Measurements from ENCODE around the gene SUSD5. TPM values are rescaled to one million over a fixed set of nuclear protein-coding genes. Genes with fewer than 3 reads are reported as not detected.
"Not testable (repeated sequence)": the region's sequence is repeated elsewhere in the genome, so short reads cannot be mapped to it uniquely, and the experiment has no call there.

The SUSD5 gene
- total RNA-seq, 4 donors from 2014 or later: 0.42 to 2.3 (median 1.3) TPM

DNA sequence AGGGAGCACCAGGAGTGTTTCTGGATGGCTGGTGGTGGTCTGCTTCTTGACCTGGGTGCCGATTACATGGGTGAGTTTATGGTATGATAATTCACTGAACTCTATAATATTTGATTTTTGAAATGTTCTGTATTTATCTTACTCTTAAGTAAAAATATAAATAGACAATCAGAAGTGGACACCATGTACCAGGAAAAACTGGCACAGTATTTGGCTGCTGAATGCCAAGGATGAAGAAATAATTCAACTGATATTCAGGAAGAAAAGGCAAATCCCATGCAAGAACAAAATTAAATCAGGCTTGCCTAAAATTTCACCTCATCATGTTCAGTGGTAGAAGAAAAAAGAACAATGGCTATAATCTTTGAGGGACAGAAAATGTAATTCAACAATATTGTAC lies 53.2 kb downstream of the SUSD5 start:
- DNase-seq (ENCODE audit: extremely low spot score): no peak
- H3K27ac ChIP-seq (replicated peaks in 1 of 4): no peak overlapping the region
- TF ChIP-seq EP300 (IDR thresholded peaks at IDR 0.05): no peak
- H3K9me3 ChIP-seq: no peaks in the 10 kb centered on the region
- no peaks in the 10 kb centered on the region for H3K27me3 ChIP-seq
- no peaks in the 10 kb centered on the region for H3K36me3 ChIP-seq
- no peak overlapping the region for H3K4me3 ChIP-seq
- peaks cover 0 to 8% (median 5%) of the 10 kb centered on the region in 4 donors for H3K4me1 ChIP-seq
- intact Hi-C loops (cut with DNase I): no loop called here
- 81% methylated on average over 1 of the region's 1 CpG for WGBS

GRCh38 chr3:33162621-33163020 lies 56.0 kb downstream of the SUSD5 start:
- H3K36me3 ChIP-seq; H3K4me1 ChIP-seq; DNase-seq (ENCODE audit: extremely low spot score); H3K27ac ChIP-seq (replicated peaks in 1 of 4); H3K4me3 ChIP-seq; H3K27me3 ChIP-seq; H3K9me3 ChIP-seq; intact Hi-C loops (cut with DNase I): not testable (repeated sequence)
- 84% methylated on average over 5 of the region's 5 CpGs for WGBS

DNA sequence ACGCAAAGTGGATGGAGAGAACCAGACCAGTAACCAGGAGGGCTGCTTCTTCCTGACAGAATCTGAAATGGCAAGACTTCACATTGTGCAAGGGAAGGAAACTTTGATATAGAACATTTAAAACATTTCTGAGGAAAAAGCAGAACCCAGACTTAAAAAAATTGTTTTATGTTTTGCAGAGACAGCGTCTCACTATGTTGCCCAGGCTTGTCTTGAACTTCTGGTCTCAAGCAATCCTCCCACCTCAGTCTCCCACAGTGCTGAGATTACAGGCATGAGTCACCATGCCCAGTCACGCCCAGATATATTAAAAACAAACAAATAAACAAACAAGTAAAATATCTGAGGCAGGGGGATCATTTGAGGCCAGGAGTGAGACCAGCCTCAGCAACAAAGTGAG lies 58.6 kb downstream of the SUSD5 start:
- Histone ChIP-seq H3K4me1 (peaks cover 0 to 7% (median 3%) of the 10 kb centered on the region in 4 donors), H3K9me3 (no peaks in the 10 kb centered on the region), H3K27me3 (no peaks in the 10 kb centered on the region), H3K27ac (replicated peaks in 1 of 4) (no peak overlapping the region), H3K36me3 (no peaks in the 10 kb centered on the region), H3K4me3 (no peak overlapping the region)
- DNase-seq (ENCODE audit: extremely low spot score): no peak
- intact Hi-C loops (cut with DNase I): no loop called here
- no peak for TF ChIP-seq EP300 (IDR thresholded peaks at IDR 0.05)
- TF ChIP-seq CTCF (IDR thresholded peaks at IDR 0.05): no peak
- TF ChIP-seq POLR2AphosphoS5 (IDR thresholded peaks at IDR 0.05): no peak
- no peak for TF ChIP-seq POLR2A (IDR thresholded peaks at IDR 0.05; ENCODE audit: low read depth)
- WGBS: 80% methylated on average over 3 of the region's 3 CpGs

GRCh38 chr3:33159234-33159633 lies 59.4 kb downstream of the SUSD5 start:
- H3K4me3 ChIP-seq: no peak overlapping the region
- DNase-seq (ENCODE audit: extremely low spot score): no peak
- intact Hi-C loops (cut with DNase I): no loop called here
- no peaks in the 10 kb centered on the region for H3K9me3 ChIP-seq
- no peak overlapping the region for H3K27ac ChIP-seq (replicated peaks in 1 of 4)
- H3K36me3 ChIP-seq: no peaks in the 10 kb centered on the region
- WGBS: 90% methylated on average over 4 of the region's 4 CpGs
- no peak for TF ChIP-seq EP300 (IDR thresholded peaks at IDR 0.05)
- TF ChIP-seq POLR2AphosphoS5 (IDR thresholded peaks at IDR 0.05): no peak
- TF ChIP-seq CTCF (IDR thresholded peaks at IDR 0.05): no peak
- no peak for TF ChIP-seq POLR2A (IDR thresholded peaks at IDR 0.05; ENCODE audit: low read depth)
- H3K4me1 ChIP-seq: peaks cover 0 to 7% (median 3%) of the 10 kb centered on the region in 4 donors
- no peaks in the 10 kb centered on the region for H3K27me3 ChIP-seq

GRCh38 chr3:33155301-33155700 lies 63.3 kb downstream of the SUSD5 start:
- no peak overlapping the region for H3K27ac ChIP-seq (replicated peaks in 1 of 4)

More at GRCh38 chr3:33155301-33155700, 63.3 kb downstream of the SUSD5 start:
- Histone ChIP-seq H3K4me1 (peaks cover 0 to 7% (median 3%) of the 10 kb centered on the region in 4 donors), H3K36me3 (no peaks in the 10 kb centered on the region), H3K4me3 (no peak overlapping the region), H3K9me3 (no peaks in the 10 kb centered on the region), H3K27me3 (no peaks in the 10 kb centered on the region)
- DNase-seq (ENCODE audit: extremely low spot score): no peak
- 79% methylated on average over 3 of the region's 3 CpGs for WGBS
- TF ChIP-seq EP300 (IDR thresholded peaks at IDR 0.05) (no peak), CTCF (IDR thresholded peaks at IDR 0.05) (no peak), POLR2A (IDR thresholded peaks at IDR 0.05; ENCODE audit: low read depth) (no peak), POLR2AphosphoS5 (IDR thresholded peaks at IDR 0.05) (no peak)
- intact Hi-C loops (cut with DNase I): no loop called here
